ENCODE results near the gene NISCH.

The NISCH gene

DNA sequence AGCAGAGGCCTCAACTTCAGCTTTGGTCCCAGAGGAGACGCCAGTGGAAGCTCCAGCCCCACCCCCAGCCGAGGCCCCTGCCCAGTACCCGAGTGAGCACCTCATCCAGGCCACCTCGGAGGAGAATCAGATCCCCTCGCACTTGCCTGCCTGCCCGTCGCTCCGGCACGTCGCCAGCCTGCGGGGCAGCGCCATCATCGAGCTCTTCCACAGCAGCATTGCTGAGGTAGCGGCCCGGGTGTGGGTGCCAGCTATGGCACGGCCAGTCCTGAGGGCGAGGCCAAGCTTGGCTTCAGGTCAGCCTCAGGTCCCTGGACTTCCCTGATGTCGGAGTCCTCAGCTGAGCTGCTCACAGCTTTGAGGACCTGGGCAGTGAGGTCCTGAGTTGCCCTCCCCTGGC is 34.0 kb downstream of the NISCH start:
- Mint-ChIP-seq H3K36me3 (ENCODE audit: insufficient read depth) (peaks cover 49% of the 10 kb centered on the region), H3K9me3 (no peaks in the 10 kb centered on the region), H3K27me3 (no peaks in the 10 kb centered on the region), H3K4me1 (ENCODE audit: low read depth in 2 of 2) (peaks cover 7 to 11% of the 10 kb centered on the region in 2 donors), H3K27ac (no peak overlapping the region), H3K4me3 (no peak overlapping the region)
- DNase-seq (no peak), ATAC-seq (replicated peaks) (no peak)

DNA sequence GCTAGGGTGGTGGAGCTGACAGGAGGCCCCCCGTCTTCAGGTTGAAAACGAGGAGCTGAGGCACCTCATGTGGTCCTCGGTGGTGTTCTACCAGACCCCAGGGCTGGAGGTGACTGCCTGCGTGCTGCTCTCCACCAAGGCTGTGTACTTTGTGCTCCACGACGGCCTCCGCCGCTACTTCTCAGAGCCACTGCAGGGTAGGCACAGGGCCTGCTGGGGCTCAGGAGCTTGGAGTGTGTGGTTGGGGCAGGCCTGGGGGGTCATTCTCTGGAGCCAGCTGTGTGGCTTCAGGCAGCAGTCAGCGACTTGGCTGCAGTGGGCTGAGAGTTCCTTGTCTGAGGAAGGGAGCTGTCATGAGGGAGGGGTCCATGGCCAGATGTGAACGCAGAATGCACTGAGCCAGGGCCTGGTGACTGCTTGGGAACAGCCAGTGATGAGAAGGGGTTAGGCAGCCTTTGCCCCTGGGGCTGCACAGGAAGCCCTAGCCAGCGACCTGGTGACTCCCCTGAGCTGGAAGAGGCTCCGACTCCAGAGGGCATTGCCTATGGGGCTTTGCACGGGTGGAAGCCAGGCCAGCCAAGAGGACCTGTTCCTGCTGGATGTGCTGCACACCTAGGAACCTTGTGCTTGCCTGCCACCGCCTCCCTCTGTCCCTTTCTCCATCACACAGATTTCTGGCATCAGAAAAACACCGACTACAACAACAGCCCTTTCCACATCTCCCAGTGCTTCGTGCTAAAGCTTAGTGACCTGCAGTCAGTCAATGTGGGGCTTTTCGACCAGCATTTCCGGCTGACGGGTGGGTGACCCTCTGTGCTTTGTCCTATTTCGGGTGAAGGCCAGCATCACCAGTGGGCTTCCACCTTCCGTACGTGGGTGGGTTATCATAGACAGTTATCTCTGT is 34.9 kb downstream of the NISCH start:
- peaks cover 7 to 11% of the 10 kb centered on the region in 2 donors for H3K4me1 Mint-ChIP-seq (ENCODE audit: low read depth in 2 of 2)
- DNase-seq (no peak), ATAC-seq (replicated peaks) (no peak)
- H3K36me3 Mint-ChIP-seq (ENCODE audit: insufficient read depth) = peaks cover 51% of the 10 kb centered on the region
- H3K9me3 Mint-ChIP-seq = no peaks in the 10 kb centered on the region
- H3K27ac Mint-ChIP-seq = peak overlapping the region in 1 of 2 donors; percentile 86
- H3K27me3 Mint-ChIP-seq = no peaks in the 10 kb centered on the region
- no peak overlapping the region for H3K4me3 Mint-ChIP-seq

- DNase-seq (no peak), ATAC-seq (replicated peaks) (peak; percentile 56)
- Mint-ChIP-seq H3K4me3 (peak overlapping the region in 1 of 2 donors; percentile 36), H3K4me1 (ENCODE audit: low read depth in 2 of 2) (peaks cover 7 to 9% of the 10 kb centered on the region in 2 donors), H3K27me3 (no peaks in the 10 kb centered on the region), H3K9me3 (no peaks in the 10 kb centered on the region), H3K36me3 (ENCODE audit: insufficient read depth) (peaks cover 51% of the 10 kb centered on the region), H3K27ac (peak overlapping the region in 1 of 2 donors; percentile 86)
Observed at GRCh38 chr3:52490939-52491526, 35.6 kb downstream of the NISCH start.

- peak overlapping the region in 1 of 2 donors; percentile 86 for H3K27ac Mint-ChIP-seq
- no peaks in the 10 kb centered on the region for H3K9me3 Mint-ChIP-seq
- H3K4me1 Mint-ChIP-seq (ENCODE audit: low read depth in 2 of 2) = peaks cover 7 to 9% of the 10 kb centered on the region in 2 donors
- ATAC-seq (replicated peaks) (no peak), DNase-seq (no peak)
- H3K27me3 Mint-ChIP-seq = no peaks in the 10 kb centered on the region
- H3K36me3 Mint-ChIP-seq (ENCODE audit: insufficient read depth) = peaks cover 46% of the 10 kb centered on the region
- no peak overlapping the region for H3K4me3 Mint-ChIP-seq
Observed at GRCh38 chr3:52492059-52492458, 36.7 kb downstream of the NISCH start.

DNA sequence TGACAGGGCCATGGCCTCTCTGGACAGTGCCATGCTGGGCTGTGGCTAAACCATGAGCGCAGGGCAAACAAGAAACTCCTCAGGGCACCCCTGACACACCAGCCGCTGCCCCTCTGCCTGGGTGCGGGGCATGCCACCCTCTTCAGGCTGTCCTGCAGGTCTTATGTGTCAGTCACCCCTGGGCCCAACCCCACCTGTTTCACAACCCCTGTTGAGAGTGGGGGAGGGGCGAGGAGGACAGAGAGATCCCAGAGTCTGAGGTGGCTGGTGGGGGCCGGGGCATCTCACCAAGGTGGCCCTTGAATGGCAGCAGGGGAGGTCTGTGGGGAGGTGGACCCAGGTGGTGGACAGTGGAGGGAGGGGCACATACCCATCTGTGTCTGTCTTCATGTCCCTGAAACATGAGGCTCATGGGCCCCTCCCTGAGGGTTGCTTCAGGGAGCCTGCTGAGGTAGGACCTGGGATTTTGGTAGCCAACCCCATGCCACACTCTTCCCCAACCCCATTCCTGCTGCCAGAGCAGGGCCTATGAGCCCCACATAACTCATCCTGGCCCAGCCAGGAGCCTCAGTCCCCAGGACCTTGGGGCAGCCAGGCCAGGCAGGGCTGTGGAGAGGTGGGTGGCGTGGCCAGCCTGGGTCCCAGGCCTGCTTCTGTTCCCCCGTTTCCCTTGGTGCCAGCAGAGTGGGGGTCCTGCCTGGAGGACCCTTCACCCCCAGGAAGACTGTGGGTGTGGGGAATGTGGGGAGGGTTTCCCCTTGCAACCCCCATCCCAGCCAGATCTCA is 38.0 kb downstream of the NISCH start:
- Mint-ChIP-seq H3K9me3 (no peaks in the 10 kb centered on the region), H3K27me3 (no peaks in the 10 kb centered on the region), H3K4me3 (no peak overlapping the region), H3K27ac (no peak overlapping the region), H3K36me3 (ENCODE audit: insufficient read depth) (peaks cover 36% of the 10 kb centered on the region), H3K4me1 (ENCODE audit: low read depth in 2 of 2) (peaks cover 7 to 9% of the 10 kb centered on the region in 2 donors)
- ATAC-seq (replicated peaks) (no peak), DNase-seq (no peak)

GRCh38 chr3:52494445-52494844 is 39.0 kb downstream of the NISCH start:
- DNase-seq = no peak
- ATAC-seq (replicated peaks) = no peak
- H3K9me3 Mint-ChIP-seq = no peaks in the 10 kb centered on the region
- H3K4me3 Mint-ChIP-seq = peak overlapping the region in 1 of 2 donors; percentile 26
- H3K36me3 Mint-ChIP-seq (ENCODE audit: insufficient read depth) = peaks cover 27% of the 10 kb centered on the region
- peaks cover 7 to 9% of the 10 kb centered on the region in 2 donors for H3K4me1 Mint-ChIP-seq (ENCODE audit: low read depth in 2 of 2)
- peak overlapping the region in 1 of 2 donors; percentile 80 for H3K27ac Mint-ChIP-seq
- H3K27me3 Mint-ChIP-seq = no peaks in the 10 kb centered on the region

DNA sequence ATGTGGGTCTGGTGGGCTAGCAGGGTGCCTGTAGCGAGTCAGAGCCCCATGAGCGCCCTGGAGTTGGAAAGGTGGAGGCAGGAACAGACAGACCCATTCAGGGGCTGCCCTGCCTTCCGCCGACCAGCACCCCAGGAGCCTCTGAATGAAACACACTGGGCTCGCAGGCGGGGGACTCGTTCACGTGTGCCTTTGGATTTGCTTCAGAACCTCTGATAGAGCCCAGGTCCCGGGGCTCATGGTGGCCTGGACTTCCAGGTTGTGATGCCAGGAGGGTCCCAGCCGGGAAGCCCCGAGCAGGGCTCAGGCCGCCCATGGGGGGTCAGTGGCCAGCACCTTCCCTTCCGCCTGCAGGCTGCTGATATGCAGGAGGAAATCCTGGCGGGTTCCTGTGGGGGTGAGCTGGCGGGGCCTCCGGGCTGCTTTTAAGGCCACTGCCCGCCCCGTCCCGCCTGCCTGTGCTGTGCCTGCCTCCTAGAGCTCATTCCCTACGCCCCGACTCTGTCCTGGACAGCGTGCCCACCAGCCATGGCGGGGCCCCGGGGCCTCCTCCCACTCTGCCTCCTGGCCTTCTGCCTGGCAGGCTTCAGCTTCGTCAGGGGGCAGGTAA is 39.6 kb downstream of the NISCH start, which contains the start of gene STAB1:
Gene STAB1 (plus strand): TSS at position 453 of the 610 bp plus-strand sequence. CDS start 76 bp downstream, at position 529.
- H3K27ac Mint-ChIP-seq = peak within 1 kb of the TSS in 1 of 2 donors; percentile 80
- peaks cover 7 to 9% of the 10 kb centered on the region in 2 donors for H3K4me1 Mint-ChIP-seq (ENCODE audit: low read depth in 2 of 2)

DNA sequence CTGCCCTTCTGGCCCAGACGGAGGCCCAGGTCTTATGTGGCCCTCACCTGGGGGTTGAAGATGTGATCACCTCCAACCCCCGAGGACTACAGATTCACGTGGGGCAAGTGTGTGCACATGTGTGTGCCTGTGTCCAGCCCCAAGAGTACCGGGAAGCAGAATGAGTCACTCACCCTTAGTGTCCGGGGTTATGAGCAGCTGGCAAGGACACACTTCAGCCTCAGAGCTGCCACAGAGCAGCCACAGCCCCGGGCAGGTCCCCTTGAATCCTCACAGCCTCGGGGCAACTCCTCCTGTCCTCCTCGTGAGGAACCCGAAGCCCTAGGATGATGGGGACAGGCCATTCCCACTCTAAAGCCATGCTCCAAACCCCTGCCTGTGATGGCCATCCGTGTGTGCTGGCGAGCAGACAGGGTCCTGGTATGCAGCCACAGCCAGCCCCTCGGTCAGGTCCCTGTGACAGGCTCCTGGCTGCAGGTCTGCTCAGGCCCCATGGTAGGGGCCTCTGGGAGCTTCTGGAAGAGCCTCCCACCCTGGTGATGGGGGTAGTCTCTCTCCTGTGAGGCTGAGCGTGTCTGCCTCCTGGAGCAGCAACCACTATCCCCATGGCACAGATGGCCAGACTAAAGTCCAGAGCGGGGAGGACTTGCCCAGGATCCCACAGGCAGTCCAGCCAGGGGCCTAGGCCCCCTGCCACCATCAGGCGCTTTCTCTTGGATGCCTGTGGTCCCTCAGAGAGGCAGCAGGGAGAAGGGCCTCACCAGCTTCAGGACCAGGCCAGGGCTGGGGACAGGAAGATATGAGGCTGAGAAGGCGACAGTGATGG is 40.6 kb downstream of the NISCH start:
- Mint-ChIP-seq H3K27ac (no peak overlapping the region), H3K27me3 (no peaks in the 10 kb centered on the region), H3K36me3 (ENCODE audit: insufficient read depth) (peaks cover 21% of the 10 kb centered on the region), H3K4me3 (no peak overlapping the region), H3K9me3 (no peaks in the 10 kb centered on the region), H3K4me1 (ENCODE audit: low read depth in 2 of 2) (peaks cover 4 to 7% of the 10 kb centered on the region in 2 donors)
- DNase-seq = no peak
- ATAC-seq (replicated peaks) = no peak

More for the DNA sequence above, 39.6 kb downstream of the NISCH start, which contains the start of gene STAB1:
- Mint-ChIP-seq H3K36me3 (ENCODE audit: insufficient read depth) (peaks cover 25% of the 10 kb centered on the region), H3K4me3 (peak within 1 kb of the TSS in 1 of 2 donors; percentile 26), H3K27me3 (no peaks in the 10 kb centered on the region), H3K9me3 (no peaks in the 10 kb centered on the region)
- no peak for ATAC-seq (replicated peaks)
- no peak for DNase-seq

DNA sequence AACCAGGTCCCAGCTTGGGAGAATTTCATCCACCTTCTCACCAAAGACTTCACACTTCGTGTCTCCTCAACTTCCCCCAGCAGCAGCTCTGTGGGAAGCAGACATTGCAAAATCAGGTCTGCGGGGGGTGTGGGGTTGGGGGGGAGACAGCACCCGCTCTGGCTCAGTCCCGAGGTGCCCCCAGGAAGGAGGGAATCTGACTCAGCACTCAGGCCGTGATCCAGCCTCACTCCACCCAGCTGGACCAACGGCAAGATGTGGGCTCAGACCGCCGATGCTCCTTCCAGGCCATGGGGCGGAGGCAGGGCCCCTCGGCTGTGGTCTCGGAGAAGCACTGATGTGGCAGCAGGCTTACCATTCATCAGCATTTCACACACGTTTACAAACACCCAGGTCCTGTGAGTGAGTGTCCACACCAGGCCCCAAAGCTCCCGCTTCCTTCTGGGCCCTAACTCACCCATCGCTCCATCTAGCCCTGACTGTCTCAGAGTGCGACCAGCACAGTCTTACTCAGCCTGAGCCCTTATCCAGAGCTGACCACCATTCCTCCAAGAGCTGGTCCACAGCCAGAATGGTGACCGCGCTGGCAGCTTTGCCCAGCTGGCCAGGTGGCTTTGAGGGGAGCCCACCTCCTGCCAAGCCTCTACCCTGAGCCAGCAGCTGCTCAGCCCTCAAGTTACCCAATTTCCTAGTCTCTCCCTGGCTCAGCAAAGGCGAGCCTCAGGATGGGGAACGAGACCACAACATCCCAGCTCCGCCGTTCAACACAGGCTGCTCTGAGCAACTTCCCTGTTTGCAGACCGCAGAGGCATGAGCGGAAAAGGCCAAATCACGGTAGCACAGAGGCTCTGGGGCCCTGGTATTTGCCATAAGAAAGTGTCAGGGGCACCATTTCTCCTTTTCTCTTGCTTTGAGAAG is 43.0 kb downstream of the NISCH start:
- H3K9me3 Mint-ChIP-seq = no peaks in the 10 kb centered on the region
- H3K36me3 Mint-ChIP-seq (ENCODE audit: insufficient read depth) = peaks cover 8% of the 10 kb centered on the region
- peaks cover 4% of the 10 kb centered on the region in 2 donors for H3K4me1 Mint-ChIP-seq (ENCODE audit: low read depth in 2 of 2)
- no peaks in the 10 kb centered on the region for H3K27me3 Mint-ChIP-seq
- DNase-seq (no peak), ATAC-seq (replicated peaks) (peak; percentile 51)
- no peak overlapping the region for H3K27ac Mint-ChIP-seq
- no peak overlapping the region for H3K4me3 Mint-ChIP-seq

GRCh38 chr3:52501046-52501445 is 45.6 kb downstream of the NISCH start:
- DNase-seq = no peak
- no peak for ATAC-seq (replicated peaks)
- Mint-ChIP-seq H3K27me3 (peaks cover 0 to 4% of the 10 kb centered on the region in 2 donors), H3K9me3 (no peaks in the 10 kb centered on the region), H3K36me3 (ENCODE audit: insufficient read depth) (no peaks in the 10 kb centered on the region), H3K27ac (no peak overlapping the region), H3K4me1 (ENCODE audit: low read depth in 2 of 2) (no peaks in the 10 kb centered on the region), H3K4me3 (no peak overlapping the region)

DNA sequence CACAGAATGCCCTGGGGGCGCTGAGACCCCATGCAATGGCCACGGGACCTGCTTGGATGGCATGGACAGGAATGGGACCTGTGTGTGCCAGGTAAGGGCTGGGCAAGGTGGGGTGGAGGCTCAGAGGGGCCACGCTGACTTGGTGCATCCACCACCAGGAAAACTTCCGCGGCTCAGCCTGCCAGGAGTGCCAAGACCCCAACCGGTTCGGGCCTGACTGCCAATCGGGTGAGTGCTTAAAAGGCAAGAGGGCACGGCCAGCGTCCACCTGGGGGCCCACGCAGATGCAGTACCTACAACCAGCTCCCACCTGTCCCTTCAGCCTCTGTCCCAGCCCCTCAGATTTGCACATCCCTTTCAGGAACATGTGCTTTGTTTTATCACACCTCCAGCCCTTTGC is 46.6 kb downstream of the NISCH start:
- Mint-ChIP-seq H3K9me3 (no peaks in the 10 kb centered on the region), H3K4me3 (no peak overlapping the region), H3K36me3 (ENCODE audit: insufficient read depth) (no peaks in the 10 kb centered on the region), H3K4me1 (ENCODE audit: low read depth in 2 of 2) (no peaks in the 10 kb centered on the region), H3K27ac (no peak overlapping the region), H3K27me3 (peaks cover 0 to 6% of the 10 kb centered on the region in 2 donors)
- ATAC-seq (replicated peaks) = no peak
- DNase-seq = no peak

Measured in effector memory CD8-positive, alpha-beta T cell (primary cell).